Left lung (tissue), 10 donors: ENCODE data around the gene HAUS6. TPM values are rescaled to one million over a fixed set of nuclear protein-coding genes. Genes with fewer than 3 reads are reported as not detected.

Source experiments
- ATAC-seq: fragments of 200-7000 bp; cut with Tn5 transposase; one replicate; pipeline ENCODE4 v1.9.1; 2020; ENCODE audit warnings: moderate library complexity
- DNase-seq, 4 donors: peaks; one replicate each; pipeline ENCODE4 v3.0.0-alpha.2; 2013 to 2020
- H3K27ac ChIP-seq, 2 donors: fragments of 200-600 bp; sonication (generic) in 1 of 2; one replicate each; pipeline versions ENCODE4 v1.5.0 to v1.8.0; 2020 to 2021
- H3K27me3 ChIP-seq, 2 donors: fragments of 200-600 bp; sonication (generic) in 1 of 2; one replicate each; pipeline versions ENCODE4 v1.5.0 to v1.8.0; 2020 to 2021
- H3K36me3 ChIP-seq, 2 donors: fragments of 200-600 bp; sonication (generic) in 1 of 2; one replicate each; pipeline versions ENCODE4 v1.5.0 to v1.8.0; 2020 to 2021
- H3K4me1 ChIP-seq, 2 donors: fragments of 200-600 bp; one replicate each; pipeline ENCODE4 v1.8.0; 2021
- H3K4me3 ChIP-seq, 2 donors: fragments of 200-600 bp; sonication (generic) in 1 of 2; one replicate each; pipeline versions ENCODE4 v1.5.0 to v1.8.0; 2020 to 2021; ENCODE audit warnings: mild to moderate bottlenecking in 1 of 2
- H3K9me3 ChIP-seq, 2 donors: fragments of 200-600 bp; sonication (generic) in 1 of 2; one replicate each; pipeline versions ENCODE4 v1.5.0 to v1.8.0; 2020 to 2021
- intact Hi-C, 2 donors: fragments of 100-400 bp; cut with DNase I; formaldehyde crosslinking; loops; one replicate each; pipeline versions ENCODE4 v1.11.2 to v1.14.2; 2022
- polyA plus RNA-seq, 6 donors: library from polyadenylated mRNA; unstranded; fragments of 120-200 nt; gene quantifications; one replicate each; pipeline ENCODE4 v1.2.1, GENCODE V29; 2013; ENCODE audit not compliant: insufficient read length in 6 of 6
- total RNA-seq, 2 donors: library from RNA; stranded (reverse); fragmentation: NEBNext Ultra II Directional; extraction: Animal tissue kit (Norgen Biotek cat#: 25700); gene quantifications; one replicate each; pipeline ENCODE4 v1.2.1, GENCODE V29; 2021
- TF ChIP-seq, protein P1 (sequence below), 2 donors: fragments of 200-600 bp; sonication (generic) in 1 of 2; IDR thresholded peaks; one replicate each; pipeline versions ENCODE4 v1.5.0 to v1.8.0; 2021; ENCODE audit warnings: antibody characterized with exemption in 2 of 2
- donor health status: DM: no; HTN: yes; CAD: no.
- donor health status: DM: no; HTN: no; CAD: no.

The HAUS6 gene
- total and polyA plus RNA-seq, 8 donors, result 7.9 to 20.3 (median 18.2) TPM

- TF ChIP-seq, protein P1, sequence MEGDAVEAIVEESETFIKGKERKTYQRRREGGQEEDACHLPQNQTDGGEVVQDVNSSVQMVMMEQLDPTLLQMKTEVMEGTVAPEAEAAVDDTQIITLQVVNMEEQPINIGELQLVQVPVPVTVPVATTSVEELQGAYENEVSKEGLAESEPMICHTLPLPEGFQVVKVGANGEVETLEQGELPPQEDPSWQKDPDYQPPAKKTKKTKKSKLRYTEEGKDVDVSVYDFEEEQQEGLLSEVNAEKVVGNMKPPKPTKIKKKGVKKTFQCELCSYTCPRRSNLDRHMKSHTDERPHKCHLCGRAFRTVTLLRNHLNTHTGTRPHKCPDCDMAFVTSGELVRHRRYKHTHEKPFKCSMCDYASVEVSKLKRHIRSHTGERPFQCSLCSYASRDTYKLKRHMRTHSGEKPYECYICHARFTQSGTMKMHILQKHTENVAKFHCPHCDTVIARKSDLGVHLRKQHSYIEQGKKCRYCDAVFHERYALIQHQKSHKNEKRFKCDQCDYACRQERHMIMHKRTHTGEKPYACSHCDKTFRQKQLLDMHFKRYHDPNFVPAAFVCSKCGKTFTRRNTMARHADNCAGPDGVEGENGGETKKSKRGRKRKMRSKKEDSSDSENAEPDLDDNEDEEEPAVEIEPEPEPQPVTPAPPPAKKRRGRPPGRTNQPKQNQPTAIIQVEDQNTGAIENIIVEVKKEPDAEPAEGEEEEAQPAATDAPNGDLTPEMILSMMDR (IDR thresholded peaks at IDR 0.05), result no peak
- DNase-seq, result peak in 1 of 4 donors; percentile 62
- peaks cover 0 to 94% of the 10 kb centered on the region in 2 donors for H3K36me3 ChIP-seq
- ATAC-seq, result peak; percentile 91
- H3K4me3 ChIP-seq, result no peak overlapping the region
- H3K27me3 ChIP-seq, result no peaks in the 10 kb centered on the region
- intact Hi-C loops, result loop anchor here in 1 of 2 donors (10.0 kb wide), 1 partner anchor 87 kb away; no protein-coding TSS in a partner anchor
- no peak overlapping the region for H3K27ac ChIP-seq
- no peaks in the 10 kb centered on the region for H3K9me3 ChIP-seq
- H3K4me1 ChIP-seq, result peaks cover 0 to 6% of the 10 kb centered on the region in 2 donors
These were observed 15.4 kb downstream of the HAUS6 start for GRCh38 chr9:19087106-19088000.

- Histone ChIP-seq H3K27me3 (no peaks in the 10 kb centered on the region), H3K9me3 (no peaks in the 10 kb centered on the region), H3K36me3 (peaks cover 0 to 94% of the 10 kb centered on the region in 2 donors), H3K27ac (no peak overlapping the region), H3K4me3 (no peak overlapping the region), H3K4me1 (no peaks in the 10 kb centered on the region)
- TF ChIP-seq, protein P1 (IDR thresholded peaks at IDR 0.05), result peak in 1 of 2 donors; percentile 12
- ATAC-seq (no peak), DNase-seq (no peak)
- intact Hi-C loops, result loop anchor here in 1 of 2 donors (10.0 kb wide), 1 partner anchor 90 kb away; no protein-coding TSS in a partner anchor
These were observed 17.4 kb downstream of the HAUS6 start for GRCh38 chr9:19085295-19085694.

- Histone ChIP-seq H3K36me3 (peaks cover 0 to 86% of the 10 kb centered on the region in 2 donors), H3K27ac (no peak overlapping the region), H3K27me3 (no peaks in the 10 kb centered on the region), H3K9me3 (no peaks in the 10 kb centered on the region), H3K4me3 (no peak overlapping the region), H3K4me1 (no peaks in the 10 kb centered on the region)
- DNase-seq (no peak), ATAC-seq (no peak)
- TF ChIP-seq, protein P1 (IDR thresholded peaks at IDR 0.05), result no peak
- intact Hi-C loops, result no loop called here
These were observed 27.9 kb downstream of the HAUS6 start for GRCh38 chr9:19074836-19075235.

- intact Hi-C loops, result no loop called here
- Histone ChIP-seq H3K36me3 (peaks cover 0 to 86% of the 10 kb centered on the region in 2 donors), H3K27ac (no peak overlapping the region), H3K4me1 (no peaks in the 10 kb centered on the region), H3K4me3 (no peak overlapping the region), H3K9me3 (no peaks in the 10 kb centered on the region), H3K27me3 (no peaks in the 10 kb centered on the region)
- DNase-seq (no peak), ATAC-seq (no peak)
- TF ChIP-seq, protein P1 (IDR thresholded peaks at IDR 0.05), result no peak
These were observed 28.5 kb downstream of the HAUS6 start for GRCh38 chr9:19074229-19074628.

- TF ChIP-seq, protein P1 (IDR thresholded peaks at IDR 0.05), result no peak
- peaks cover 0 to 63% of the 10 kb centered on the region in 2 donors for H3K36me3 ChIP-seq
- H3K9me3 ChIP-seq, result no peaks in the 10 kb centered on the region
- intact Hi-C loops, result no loop called here
- H3K4me3 ChIP-seq, result no peak overlapping the region
- ATAC-seq, result no peak
- H3K4me1 ChIP-seq, result peaks cover 0 to 16% of the 10 kb centered on the region in 2 donors
- H3K27me3 ChIP-seq, result no peaks in the 10 kb centered on the region
- DNase-seq, result no peak
- H3K27ac ChIP-seq, result no peak overlapping the region
These were observed 45.7 kb downstream of the HAUS6 start for GRCh38 chr9:19057033-19057432.
